Activated CD8-positive, alpha-beta T cell treated with anti-CD3 and anti-CD28 coated beads for 36 hours (primary cell): ENCODE data around the gene FAM221B. TPM values are rescaled to one million over a fixed set of nuclear protein-coding genes. Genes with fewer than 3 reads are reported as not detected.

Experiments used
- ATAC-seq: fragments of 200-7000 bp; cut with Tn5 transposase; one replicate; pipeline ENCODE4 v1.10.0; 2021; ENCODE audit warnings: mild to moderate bottlenecking, moderate library complexity
- CTCF ChIA-PET: fragments of 350-600 bp; sonication (Branson Sonifier 250); formaldehyde crosslinking; loops from one replicate; lab custom pipeline; 2021; ENCODE audit warnings: antibody characterized with exemption; lab: Charles Lee
- POLR2A ChIA-PET: fragments of 350-600 bp; sonication (Branson Sonifier 250); formaldehyde crosslinking; loops from one replicate; lab custom pipeline; 2021; ENCODE audit warnings: antibody characterized with exemption; lab: Charles Lee
- DNase-seq: peaks from one replicate; pipeline ENCODE4 v3.0.0-alpha.2; 2020
- H3K27ac Mint-ChIP-seq: one replicate; pipeline ENCODE4 v1.8.0; 2021; ENCODE audit warnings: mild to moderate bottlenecking, mixed read lengths
- H3K27me3 Mint-ChIP-seq: one replicate; pipeline ENCODE4 v1.8.0; 2021; ENCODE audit warnings: mixed read lengths
- H3K36me3 Mint-ChIP-seq: one replicate; pipeline ENCODE4 v1.8.0; 2021; ENCODE audit warnings: low read depth, mixed read lengths
- H3K4me1 Mint-ChIP-seq: one replicate; pipeline ENCODE4 v1.8.0; 2021; ENCODE audit warnings: low read depth, mixed read lengths
- H3K4me3 Mint-ChIP-seq: one replicate; pipeline ENCODE4 v1.8.0; 2021; ENCODE audit warnings: mild to moderate bottlenecking, moderate library complexity, mixed read lengths
- H3K9me3 Mint-ChIP-seq: one replicate; pipeline ENCODE4 v1.8.0; 2021; ENCODE audit warnings: mixed read lengths
- CTCF ChIP-seq: fragments of 200-600 bp; IDR thresholded peaks from one replicate; pipeline ENCODE4 v1.8.0; 2022; ENCODE audit warnings: antibody characterized with exemption, mild to moderate bottlenecking
- intact Hi-C: fragments of 100-400 bp; cut with micrococcal nuclease; formaldehyde crosslinking; loops from one replicate; pipeline ENCODE4 v1.10.0; 2022
- total RNA-seq, 2 experiments: library from RNA; stranded (reverse); gene quantifications; one replicate each; pipeline ENCODE4 v1.2.3, GENCODE V29; 2021

Gene FAM221B
- total RNA-seq, 2 experiments from 2014 or later: not detected

GRCh38 chr9:35856882-35857281 is 28.4 kb upstream of the FAM221B start:
- ChIA-PET CTCF (interaction anchor here (0.8 to 3.7 kb wide), 6 partner anchors 22 to 100 kb away, joined by 3 to 19 read pairs (median 5); no protein-coding TSS in a partner anchor), POLR2A (no interaction called here)
- ATAC-seq (no peak), DNase-seq (no peak)
- Mint-ChIP-seq H3K4me3 (no peak overlapping the region), H3K27me3 (peaks cover 3% of the 10 kb centered on the region), H3K36me3 (no peaks in the 10 kb centered on the region), H3K4me1 (no peaks in the 10 kb centered on the region), H3K27ac (no peak overlapping the region), H3K9me3 (no peaks in the 10 kb centered on the region)
- TF ChIP-seq CTCF: no peak
- intact Hi-C loops: no loop called here

- H3K27ac Mint-ChIP-seq: no peak overlapping the region
- DNase-seq (no peak), ATAC-seq (no peak)
- ChIA-PET POLR2A (no interaction called here), CTCF (interaction anchor here (0.8 to 3.7 kb wide), 5 partner anchors 21 to 100 kb away, joined by 3 to 19 read pairs (median 5); no protein-coding TSS in a partner anchor)
- no peak overlapping the region for H3K4me3 Mint-ChIP-seq
- no peak for TF ChIP-seq CTCF
- intact Hi-C loops: no loop called here
- H3K9me3 Mint-ChIP-seq: no peaks in the 10 kb centered on the region
- peaks cover under 1% of the 10 kb centered on the region for H3K27me3 Mint-ChIP-seq
- H3K4me1 Mint-ChIP-seq: no peaks in the 10 kb centered on the region
- H3K36me3 Mint-ChIP-seq: no peaks in the 10 kb centered on the region
Observed at GRCh38 chr9:35856206-35856605, 27.7 kb upstream of the FAM221B start.

DNA sequence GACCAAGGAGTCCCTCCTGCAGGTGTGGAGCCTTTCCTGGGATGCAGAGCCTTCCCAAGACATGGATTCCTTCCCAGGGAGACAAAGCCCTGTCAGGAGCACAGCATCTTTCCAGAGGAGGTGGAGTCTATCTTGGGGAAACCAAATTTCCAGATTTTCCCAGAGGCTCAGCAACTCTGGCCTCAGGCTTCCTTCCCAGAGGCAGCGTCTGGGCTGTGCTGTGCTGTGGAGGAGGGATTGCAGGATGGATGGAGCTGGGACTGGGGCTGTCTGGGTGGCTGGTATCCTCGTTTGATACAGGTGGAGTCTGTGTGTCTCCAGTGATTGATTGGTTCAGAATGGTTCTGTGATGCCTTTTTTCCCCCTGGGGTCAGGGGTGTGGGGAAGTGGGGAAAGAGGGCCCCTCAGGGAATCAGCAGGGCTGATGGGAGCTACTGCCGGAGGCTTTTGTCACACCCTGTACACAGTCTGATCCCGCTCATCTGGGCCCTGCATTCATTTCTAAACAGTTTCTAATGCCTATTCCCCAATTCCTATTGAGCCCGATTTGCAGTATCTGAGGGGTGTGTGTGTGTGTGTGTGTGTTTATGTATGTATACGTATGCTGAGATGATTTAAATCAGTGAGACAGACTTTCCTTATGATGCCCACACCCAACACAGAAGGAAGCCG is 25.7 kb upstream of the FAM221B start:
- Mint-ChIP-seq H3K9me3 (no peaks in the 10 kb centered on the region), H3K4me1 (no peaks in the 10 kb centered on the region), H3K4me3 (no peak overlapping the region), H3K27ac (no peak overlapping the region), H3K27me3 (no peaks in the 10 kb centered on the region), H3K36me3 (no peaks in the 10 kb centered on the region)
- POLR2A ChIA-PET: no interaction called here
- CTCF ChIA-PET: interaction anchor here (0.9 kb wide), 1 partner anchor 28 kb away, joined by 3 read pairs; no protein-coding TSS in a partner anchor
- DNase-seq: no peak
- intact Hi-C loops: no loop called here
- no peak for TF ChIP-seq CTCF
- ATAC-seq: no peak

GRCh38 chr9:35852876-35853865 is 24.6 kb upstream of the FAM221B start:
- Mint-ChIP-seq H3K4me3 (no peak overlapping the region), H3K9me3 (no peaks in the 10 kb centered on the region), H3K36me3 (no peaks in the 10 kb centered on the region), H3K4me1 (peaks cover 4% of the 10 kb centered on the region), H3K27me3 (no peaks in the 10 kb centered on the region), H3K27ac (no peak overlapping the region)
- no peak for DNase-seq
- no peak for TF ChIP-seq CTCF
- intact Hi-C loops: no loop called here
- ATAC-seq: no peak
- CTCF ChIA-PET: interaction anchor here (0.9 to 1.0 kb wide), 2 partner anchors 29 to 117 kb away, joined by 3 read pairs; no protein-coding TSS in a partner anchor
- POLR2A ChIA-PET: no interaction called here
